Head of caudate nucleus (tissue), 42 donors: ENCODE data around the gene GSDMA.

Source experiments
- DNase-seq, 42 donors: peaks; one replicate each; pipeline versions ENCODE4 v3.0.0 to v3.0.0-alpha.2; 2020 to 2021; ENCODE audit warnings: mixed read lengths in 7 of 42
- intact Hi-C: fragments of 100-400 bp; cut with DNase I; formaldehyde crosslinking; loops from one replicate; pipeline ENCODE4 v1.15.0; 2022

The GSDMA gene, protein sequence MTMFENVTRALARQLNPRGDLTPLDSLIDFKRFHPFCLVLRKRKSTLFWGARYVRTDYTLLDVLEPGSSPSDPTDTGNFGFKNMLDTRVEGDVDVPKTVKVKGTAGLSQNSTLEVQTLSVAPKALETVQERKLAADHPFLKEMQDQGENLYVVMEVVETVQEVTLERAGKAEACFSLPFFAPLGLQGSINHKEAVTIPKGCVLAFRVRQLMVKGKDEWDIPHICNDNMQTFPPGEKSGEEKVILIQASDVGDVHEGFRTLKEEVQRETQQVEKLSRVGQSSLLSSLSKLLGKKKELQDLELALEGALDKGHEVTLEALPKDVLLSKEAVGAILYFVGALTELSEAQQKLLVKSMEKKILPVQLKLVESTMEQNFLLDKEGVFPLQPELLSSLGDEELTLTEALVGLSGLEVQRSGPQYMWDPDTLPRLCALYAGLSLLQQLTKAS

GRCh38 chr17:39962642-39963220, at the start of gene GSDMA:
Gene GSDMA, plus strand, starts transcription at chr17:39963004. Its CDS starts 2,684 bp downstream, at chr17:39965688.
- DNase-seq, result no peak
- intact Hi-C loops, result no loop called here

- intact Hi-C loops, result no loop called here
- no peak for DNase-seq
Measured at GRCh38 chr17:39913989-39914388, 48.8 kb upstream of the GSDMA start.

DNA sequence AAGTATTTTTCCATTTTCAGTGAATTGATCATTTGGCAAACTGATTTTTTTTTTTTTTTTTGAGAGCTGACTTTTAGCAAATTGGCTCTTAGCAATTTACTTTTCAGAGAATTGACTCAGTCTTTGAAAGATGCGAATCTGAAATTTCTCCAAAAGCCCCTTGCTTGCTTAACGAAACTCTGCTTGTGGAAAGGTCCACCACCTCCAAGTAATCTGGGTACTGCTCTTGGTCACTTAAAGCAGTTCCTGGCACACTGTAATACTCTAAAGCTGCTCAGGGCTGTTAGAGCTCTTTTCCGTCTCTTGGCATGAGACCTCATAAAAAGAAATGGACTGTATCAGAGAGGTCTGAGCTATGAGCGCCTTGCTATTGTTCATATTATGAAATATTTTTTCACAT, 47.2 kb upstream of the GSDMA start:
- intact Hi-C loops, result no loop called here
- no peak for DNase-seq

GRCh38 chr17:39916918-39917317, 45.9 kb upstream of the GSDMA start:
- DNase-seq, result no peak
- intact Hi-C loops, result no loop called here

- DNase-seq, result no peak
- intact Hi-C loops, result no loop called here
Measured at GRCh38 chr17:39919087-39919683, 43.6 kb upstream of the GSDMA start.

GRCh38 chr17:39920218-39921210, 42.3 kb upstream of the GSDMA start:
- intact Hi-C loops, result no loop called here
- no peak for DNase-seq

GRCh38 chr17:39921323-39921722, 41.5 kb upstream of the GSDMA start:
- intact Hi-C loops, result no loop called here
- DNase-seq, result peak in 26 of 42 donors; percentile 6 to 62 (median 24)

DNA sequence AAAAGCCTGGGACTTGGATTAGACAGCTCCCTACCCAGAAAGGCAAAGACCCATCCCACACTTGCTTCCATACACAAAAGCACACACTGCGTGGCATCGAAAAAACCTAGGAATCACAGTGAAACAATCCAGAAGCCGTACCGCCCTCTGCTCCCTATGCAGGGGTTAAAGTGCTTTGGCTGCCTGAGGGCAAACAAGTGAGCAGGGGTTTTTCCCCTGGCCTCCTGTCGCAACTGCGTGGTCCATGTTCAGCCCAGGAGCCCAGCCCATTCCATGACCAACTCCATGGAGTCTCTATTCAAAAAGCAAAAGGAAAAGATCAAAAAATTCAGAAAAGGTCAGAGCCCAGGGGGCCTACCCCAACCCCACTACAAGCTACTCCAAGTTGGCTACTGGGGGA, 40.8 kb upstream of the GSDMA start:
- DNase-seq, result no peak
- intact Hi-C loops, result no loop called here

DNA sequence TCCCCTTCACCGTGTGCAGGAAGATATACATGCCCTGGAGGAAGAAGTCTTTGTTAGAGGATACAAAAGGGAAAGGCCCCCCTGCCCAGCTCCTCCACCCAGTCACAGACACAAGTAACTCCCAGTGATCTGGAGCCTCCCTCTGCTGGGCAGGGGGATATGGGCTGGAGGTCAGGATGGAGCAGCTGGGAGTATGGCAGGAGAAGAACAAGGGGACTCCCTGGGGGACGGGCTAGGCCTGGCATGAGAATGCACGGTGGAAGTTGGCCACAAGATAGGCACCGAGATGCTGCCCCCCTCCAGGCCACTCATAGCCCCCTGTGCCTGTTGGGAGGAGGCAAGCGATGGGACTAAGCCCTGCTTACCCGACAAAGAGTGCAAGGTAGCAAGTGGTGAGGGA, 39.6 kb upstream of the GSDMA start:
- intact Hi-C loops, result no loop called here
- no peak for DNase-seq

DNA sequence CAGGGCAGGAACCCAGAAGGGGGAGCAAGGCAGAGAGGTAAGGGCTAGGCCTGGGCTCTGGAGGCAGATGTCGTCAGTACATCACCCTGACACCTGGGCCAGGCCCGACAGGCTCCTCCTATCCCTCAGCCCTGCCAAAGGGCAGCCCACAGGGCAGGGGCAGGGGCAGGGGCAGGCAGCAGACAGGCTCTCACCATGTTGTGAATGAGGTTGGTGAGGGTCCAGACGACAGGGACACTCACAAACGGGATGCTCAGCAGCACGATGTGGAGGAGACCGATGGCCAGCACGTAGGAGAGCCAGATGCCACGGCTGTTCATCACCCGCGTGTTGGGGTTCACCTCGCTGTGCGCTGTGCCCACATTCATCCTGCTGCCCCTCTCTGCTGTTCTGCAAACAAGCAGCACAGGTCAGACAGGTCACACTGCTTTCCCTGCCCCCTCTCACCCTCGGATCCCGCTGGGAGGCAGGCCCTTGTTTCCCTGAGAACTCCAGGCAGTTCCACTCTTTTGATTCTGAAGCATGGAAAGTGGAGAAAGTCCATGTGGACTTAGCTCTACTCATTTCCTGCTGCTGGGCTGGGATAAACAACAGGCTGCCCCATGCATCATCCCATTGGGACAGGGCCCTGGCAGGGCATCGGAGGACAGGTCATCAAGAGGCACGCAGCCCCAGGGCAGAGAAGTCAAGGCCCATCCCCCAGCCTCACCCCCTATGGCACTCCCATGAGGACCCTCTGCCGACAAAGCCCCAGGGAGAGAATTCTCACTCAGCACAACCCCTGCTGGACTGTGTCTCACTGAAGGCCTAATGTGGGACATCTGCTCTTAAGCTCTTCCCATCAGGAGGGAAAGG, 38.7 kb upstream of the GSDMA start:
- intact Hi-C loops, result no loop called here
- no peak for DNase-seq

- intact Hi-C loops, result no loop called here
- DNase-seq, result no peak
Measured at GRCh38 chr17:39924691-39925055, 38.1 kb upstream of the GSDMA start.

- intact Hi-C loops, result loop anchor here (2.0 kb wide), 1 partner anchor 27 kb away; no protein-coding TSS in a partner anchor
- no peak for DNase-seq
Measured at GRCh38 chr17:39925282-39926134, 37.3 kb upstream of the GSDMA start.

GRCh38 chr17:39926135-39926587, 36.6 kb upstream of the GSDMA start:
- intact Hi-C loops, result loop anchor here (2.0 kb wide), 1 partner anchor 27 kb away; no protein-coding TSS in a partner anchor

DNA sequence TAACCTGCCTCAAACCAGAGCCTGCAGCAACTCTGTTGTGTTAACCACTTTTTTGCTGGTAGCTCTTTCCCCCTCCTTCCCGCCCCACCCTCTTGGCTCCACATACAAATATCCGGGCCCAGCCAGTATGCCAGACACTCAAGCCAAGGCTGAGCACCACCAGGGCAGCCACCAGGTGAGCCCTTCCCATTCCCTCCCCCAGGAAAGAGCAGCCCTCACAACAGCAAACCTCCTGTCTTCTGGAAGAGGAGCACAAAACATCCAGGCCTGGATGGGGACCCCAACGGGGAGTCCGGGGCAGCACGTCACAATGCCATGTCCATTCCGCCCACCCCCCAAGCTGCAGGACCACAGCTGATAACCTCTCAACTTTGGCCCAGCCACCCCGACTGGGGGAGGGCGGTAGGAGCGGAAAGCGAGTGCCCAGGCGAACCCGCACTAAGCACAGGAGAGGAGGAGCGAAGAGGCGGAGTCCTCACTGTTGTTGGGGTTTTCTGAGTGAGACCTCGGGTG, 36.2 kb upstream of the GSDMA start:
- intact Hi-C loops, result loop anchor here (1.0 to 2.0 kb wide), 2 partner anchors 26 to 54 kb away; partner anchors contain the start of gene PSMD3
- DNase-seq, result peak in 4 of 42 donors; percentile 10 to 45 (median 29)

More at GRCh38 chr17:39926135-39926587, 36.6 kb upstream of the GSDMA start:
- no peak for DNase-seq

DNA sequence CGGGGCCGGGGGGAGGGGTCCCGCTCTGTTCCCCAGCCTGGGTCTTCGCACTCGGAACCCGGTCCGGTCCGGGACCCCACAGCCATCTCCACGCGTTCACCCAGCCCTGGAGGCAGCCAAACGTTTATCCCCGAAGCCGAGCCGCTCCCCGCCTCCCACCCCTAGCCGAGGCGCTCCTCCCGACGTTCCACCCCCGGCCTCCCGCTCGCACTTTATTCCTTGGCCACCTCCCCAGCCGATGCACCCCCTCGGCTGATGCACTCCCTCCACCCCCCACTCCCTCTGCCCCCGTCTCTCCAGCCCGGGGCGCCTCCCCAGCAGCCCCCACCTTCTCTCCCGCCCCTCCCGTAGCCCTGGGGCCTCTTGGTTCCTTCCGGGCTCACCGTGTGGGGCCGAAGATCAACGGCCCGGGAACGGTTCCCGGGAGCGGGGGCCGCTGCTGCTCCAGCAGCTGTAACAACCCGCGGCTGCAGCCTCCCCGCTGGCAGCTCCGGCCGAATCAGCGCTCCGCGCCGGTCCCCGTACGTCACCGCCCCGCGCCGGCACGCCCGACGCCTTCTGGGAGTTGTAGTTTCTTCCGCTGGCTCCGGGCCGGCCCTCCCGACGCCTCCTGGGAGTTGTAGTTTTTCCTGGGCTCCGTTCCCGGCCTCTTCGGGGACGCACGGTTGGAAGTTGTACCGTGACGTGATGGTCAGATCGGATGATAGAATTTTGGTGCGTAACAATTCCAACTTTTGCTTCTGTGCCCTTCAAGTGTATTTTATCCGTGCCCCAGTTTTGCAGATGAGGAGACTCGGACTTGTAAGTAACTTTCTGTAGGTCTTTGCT, 35.5 kb upstream of the GSDMA start, which contains the start of the genes LRRC3C and ORMDL3:
Gene LRRC3C (plus strand): TSS at position 632 of the 828 bp plus-strand sequence. CDS start 13,792 bp downstream, outside the sequence.
Gene ORMDL3 (minus strand): TSS at position 501 of the 828 bp plus-strand sequence. CDS start 3,398 bp downstream, outside the sequence.
- peak; percentile 82 to 97 (median 94) for DNase-seq
- intact Hi-C loops, result loop anchor here (1.0 to 2.0 kb wide), 2 partner anchors 25 to 53 kb away; partner anchors contain the start of gene PSMD3
